ENCODE data around the gene IL1RAPL1. TPM values are rescaled to one million over a fixed set of nuclear protein-coding genes. Genes with fewer than 3 reads are reported as not detected.

IL1RAPL1 gene
- total RNA-seq, 2 donors from 2014 or later = not detected

DNA sequence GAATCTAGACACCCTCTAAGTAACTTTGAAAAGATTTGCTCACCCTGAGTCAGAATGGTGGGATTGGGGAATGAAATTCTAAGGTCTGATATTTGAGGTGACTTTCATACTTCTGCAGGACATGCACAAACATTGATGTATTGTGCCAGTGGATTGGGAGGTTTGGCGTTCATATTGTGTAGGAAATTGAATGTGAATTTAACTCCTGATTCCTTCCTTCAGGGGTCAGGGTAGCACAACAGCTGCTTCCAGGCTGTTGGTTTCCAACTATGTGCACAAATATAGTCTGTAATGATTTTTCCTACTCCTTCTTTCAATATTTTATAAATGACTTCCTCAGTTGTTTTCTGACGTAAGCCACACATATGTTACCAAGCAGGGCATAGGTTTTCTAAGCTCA, 3.1 kb downstream of the IL1RAPL1 start:
- no peaks in the 10 kb centered on the region for H3K36me3 Mint-ChIP-seq (ENCODE audit: low read depth)
- no peaks in the 10 kb centered on the region for H3K27me3 Mint-ChIP-seq
- DNase-seq = no peak
- no peak overlapping the region for H3K4me3 Mint-ChIP-seq
- H3K4me1 Mint-ChIP-seq = no peaks in the 10 kb centered on the region
- no peak overlapping the region for H3K27ac Mint-ChIP-seq
- ATAC-seq = no peak
- no peaks in the 10 kb centered on the region for H3K9me3 ChIP-seq (ENCODE audit: control insufficient read depth, low read length, poor library complexity, severe bottlenecking)

DNA sequence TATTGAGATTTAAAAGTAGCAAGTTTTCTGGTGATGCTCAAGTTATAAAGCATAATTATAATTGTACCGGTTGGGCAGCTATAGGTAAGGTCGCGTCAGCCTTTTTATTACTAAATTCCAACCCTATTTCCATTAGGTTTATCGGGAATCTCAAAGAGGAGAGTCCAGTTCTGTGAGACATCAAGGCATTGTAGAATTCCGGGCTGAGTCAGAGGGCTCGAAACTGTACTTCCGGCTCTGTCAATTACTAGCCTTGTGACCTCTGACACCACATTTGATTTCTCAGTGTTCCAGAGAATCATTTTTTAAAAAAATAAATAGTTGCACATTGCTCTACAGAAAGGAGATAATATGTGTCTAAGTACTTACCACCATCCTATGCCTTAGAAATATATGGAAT, 4.3 kb downstream of the IL1RAPL1 start:
- Mint-ChIP-seq H3K4me1 (no peaks in the 10 kb centered on the region), H3K27ac (no peak overlapping the region), H3K36me3 (ENCODE audit: low read depth) (no peaks in the 10 kb centered on the region), H3K4me3 (no peak overlapping the region), H3K27me3 (no peaks in the 10 kb centered on the region)
- no peak for DNase-seq
- no peaks in the 10 kb centered on the region for H3K9me3 ChIP-seq (ENCODE audit: control insufficient read depth, low read length, poor library complexity, severe bottlenecking)
- ATAC-seq = no peak

DNA sequence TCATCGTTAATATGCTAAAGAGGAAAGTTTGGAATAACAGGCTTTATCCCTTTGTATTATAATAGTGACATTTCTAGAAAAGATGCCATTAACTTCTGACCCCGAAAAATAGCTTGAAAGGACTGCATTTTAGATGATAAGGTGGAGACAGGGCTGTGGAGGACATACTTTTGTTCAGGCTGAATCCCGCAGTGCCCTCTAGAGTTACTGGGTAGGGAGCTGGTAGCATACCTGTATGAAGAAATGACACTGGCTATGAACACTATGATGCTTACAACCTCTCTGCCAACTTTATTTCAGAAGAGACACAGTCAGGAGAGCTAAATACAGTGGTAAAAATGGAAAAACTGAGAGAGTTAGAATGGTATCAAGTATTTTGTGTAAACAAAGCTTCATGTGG, 8.1 kb downstream of the IL1RAPL1 start:
- DNase-seq = no peak
- no peaks in the 10 kb centered on the region for H3K36me3 Mint-ChIP-seq (ENCODE audit: low read depth)
- H3K27ac Mint-ChIP-seq = no peak overlapping the region
- ATAC-seq = no peak
- H3K9me3 ChIP-seq (ENCODE audit: control insufficient read depth, low read length, poor library complexity, severe bottlenecking) = no peaks in the 10 kb centered on the region
- H3K4me3 Mint-ChIP-seq = no peak overlapping the region
- H3K4me1 Mint-ChIP-seq = no peaks in the 10 kb centered on the region
- no peaks in the 10 kb centered on the region for H3K27me3 Mint-ChIP-seq

DNA sequence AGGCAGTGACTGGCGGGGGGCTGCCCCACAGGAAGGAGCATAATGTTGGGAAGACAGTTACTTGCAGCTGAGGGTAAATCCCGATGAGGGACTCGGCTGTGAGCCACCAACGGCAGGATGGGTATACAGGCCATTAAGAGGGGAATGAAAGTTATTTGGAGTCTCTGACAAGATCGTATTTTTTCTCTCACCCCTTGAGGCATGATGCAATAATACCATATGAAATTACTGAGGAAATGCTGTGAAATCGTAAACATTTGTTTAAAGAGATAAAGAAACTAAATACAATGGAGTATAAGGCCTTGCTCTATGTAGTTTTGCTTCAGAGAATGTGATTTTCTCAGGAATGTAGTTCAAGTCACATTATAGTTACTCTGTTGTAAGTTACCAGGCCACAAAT, 12.7 kb downstream of the IL1RAPL1 start:
- no peaks in the 10 kb centered on the region for H3K36me3 Mint-ChIP-seq (ENCODE audit: low read depth)
- DNase-seq = no peak
- H3K27me3 Mint-ChIP-seq = no peaks in the 10 kb centered on the region
- H3K27ac Mint-ChIP-seq = no peak overlapping the region
- no peaks in the 10 kb centered on the region for H3K9me3 ChIP-seq (ENCODE audit: control insufficient read depth, low read length, poor library complexity, severe bottlenecking)
- no peak for ATAC-seq
- no peaks in the 10 kb centered on the region for H3K4me1 Mint-ChIP-seq
- no peak overlapping the region for H3K4me3 Mint-ChIP-seq

DNA sequence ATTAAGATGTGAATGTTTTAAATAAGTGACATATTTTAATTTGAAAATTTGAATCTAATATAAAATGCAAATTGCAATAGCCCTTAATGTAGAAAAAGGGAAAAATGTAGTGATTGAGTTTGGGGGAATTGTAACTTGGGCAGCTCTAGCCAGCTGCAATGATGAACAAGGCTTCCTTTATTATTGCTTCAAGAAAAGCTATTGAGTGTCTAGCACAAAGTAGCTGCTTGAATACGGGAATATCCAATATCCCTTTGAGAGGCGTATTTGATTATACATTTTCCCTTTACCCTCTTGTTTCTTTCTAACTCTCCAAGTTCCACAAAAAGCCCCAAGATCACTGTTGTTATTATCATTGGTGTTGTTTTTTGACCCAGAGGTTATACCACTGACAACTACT, 21.8 kb downstream of the IL1RAPL1 start:
- Mint-ChIP-seq H3K4me3 (no peak overlapping the region), H3K27me3 (no peaks in the 10 kb centered on the region), H3K4me1 (no peaks in the 10 kb centered on the region), H3K36me3 (ENCODE audit: low read depth) (no peaks in the 10 kb centered on the region), H3K27ac (no peak overlapping the region)
- ATAC-seq (no peak), DNase-seq (no peak)
- peaks cover 2% of the 10 kb centered on the region for H3K9me3 ChIP-seq (ENCODE audit: control insufficient read depth, low read length, poor library complexity, severe bottlenecking)

DNA sequence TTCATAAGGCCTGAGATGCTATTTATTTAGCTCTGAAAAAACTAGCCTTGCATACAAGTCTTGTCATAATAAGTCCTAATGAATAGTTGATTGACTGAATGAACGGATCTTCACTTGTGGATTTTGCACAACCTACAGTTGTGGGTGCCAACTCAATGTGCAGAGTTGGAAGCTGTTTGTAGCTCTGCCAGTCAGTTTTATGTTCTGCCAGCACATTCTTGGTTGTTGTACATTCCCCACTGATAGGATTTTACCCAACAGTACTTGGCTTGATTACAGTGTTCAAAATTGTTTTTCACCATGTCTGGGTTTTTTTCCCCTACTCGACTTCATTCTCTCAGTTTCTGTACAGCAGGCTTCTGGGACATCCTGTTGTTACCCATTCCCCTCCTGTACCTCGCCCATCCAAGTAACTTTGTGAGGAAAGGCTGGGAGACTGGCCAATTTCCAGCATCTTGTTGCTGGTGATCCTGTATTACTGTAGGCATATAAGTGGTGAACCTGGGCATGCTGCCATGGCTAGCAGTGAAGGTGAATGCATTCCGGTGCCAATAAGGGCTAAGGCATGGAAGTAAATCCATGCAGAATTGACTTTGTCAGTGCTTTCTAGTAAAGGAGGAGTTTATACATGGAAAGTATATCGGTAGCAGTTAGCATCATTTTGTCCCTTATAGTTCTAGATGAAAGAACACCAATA, 22.8 kb downstream of the IL1RAPL1 start:
- no peaks in the 10 kb centered on the region for H3K4me1 Mint-ChIP-seq
- ATAC-seq = no peak
- no peak overlapping the region for H3K27ac Mint-ChIP-seq
- no peaks in the 10 kb centered on the region for H3K36me3 Mint-ChIP-seq (ENCODE audit: low read depth)
- peaks cover 2% of the 10 kb centered on the region for H3K9me3 ChIP-seq (ENCODE audit: control insufficient read depth, low read length, poor library complexity, severe bottlenecking)
- DNase-seq = no peak
- no peaks in the 10 kb centered on the region for H3K27me3 Mint-ChIP-seq
- no peak overlapping the region for H3K4me3 Mint-ChIP-seq

DNA sequence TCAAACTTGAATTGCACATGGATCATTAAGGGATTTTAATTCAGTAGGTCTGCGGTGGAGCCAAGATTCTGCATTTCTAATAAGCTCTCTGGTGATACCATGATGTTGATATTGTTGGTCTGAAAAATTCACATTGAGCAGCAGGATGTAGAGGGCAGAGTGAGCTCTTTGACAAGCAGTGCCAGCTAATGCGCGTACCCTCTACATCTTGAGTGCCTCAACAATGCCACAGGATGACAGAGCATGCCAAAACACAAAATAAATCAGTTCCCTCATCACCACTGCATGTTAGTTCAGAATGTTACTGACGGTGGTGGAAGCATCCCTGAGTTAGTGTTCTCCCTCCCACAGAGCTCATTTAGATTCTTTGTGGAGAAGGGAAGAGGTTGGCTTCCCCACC, 23.5 kb downstream of the IL1RAPL1 start:
- DNase-seq = no peak
- no peak overlapping the region for H3K27ac Mint-ChIP-seq
- H3K4me3 Mint-ChIP-seq = no peak overlapping the region
- no peak for ATAC-seq
- H3K9me3 ChIP-seq (ENCODE audit: control insufficient read depth, low read length, poor library complexity, severe bottlenecking) = peaks cover 2% of the 10 kb centered on the region
- no peaks in the 10 kb centered on the region for H3K4me1 Mint-ChIP-seq
- no peaks in the 10 kb centered on the region for H3K36me3 Mint-ChIP-seq (ENCODE audit: low read depth)
- no peaks in the 10 kb centered on the region for H3K27me3 Mint-ChIP-seq

DNA sequence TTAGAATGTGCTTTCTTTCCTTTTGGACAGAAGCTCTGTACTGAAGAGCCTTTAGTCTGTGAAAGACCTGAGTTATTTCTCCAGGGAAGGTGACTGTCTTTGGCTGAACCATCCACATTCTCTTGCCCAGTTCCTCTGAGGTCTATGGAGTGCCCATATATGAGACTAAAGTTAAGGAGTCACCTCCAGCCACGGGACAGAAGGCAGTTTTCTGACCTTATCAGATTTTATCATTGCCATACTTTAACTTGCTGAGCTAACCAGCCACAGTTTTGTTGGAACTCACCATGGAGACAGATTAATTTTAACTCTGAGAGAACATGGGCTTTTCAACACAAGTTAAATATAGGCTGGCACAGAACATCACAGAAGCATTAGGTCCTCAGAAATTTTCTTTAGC, 26.3 kb downstream of the IL1RAPL1 start:
- no peaks in the 10 kb centered on the region for H3K27me3 Mint-ChIP-seq
- H3K36me3 Mint-ChIP-seq (ENCODE audit: low read depth) = no peaks in the 10 kb centered on the region
- H3K9me3 ChIP-seq (ENCODE audit: control insufficient read depth, low read length, poor library complexity, severe bottlenecking) = peaks cover 2% of the 10 kb centered on the region
- DNase-seq (no peak), ATAC-seq (no peak)
- no peak overlapping the region for H3K27ac Mint-ChIP-seq
- H3K4me1 Mint-ChIP-seq = no peaks in the 10 kb centered on the region
- no peak overlapping the region for H3K4me3 Mint-ChIP-seq

DNA sequence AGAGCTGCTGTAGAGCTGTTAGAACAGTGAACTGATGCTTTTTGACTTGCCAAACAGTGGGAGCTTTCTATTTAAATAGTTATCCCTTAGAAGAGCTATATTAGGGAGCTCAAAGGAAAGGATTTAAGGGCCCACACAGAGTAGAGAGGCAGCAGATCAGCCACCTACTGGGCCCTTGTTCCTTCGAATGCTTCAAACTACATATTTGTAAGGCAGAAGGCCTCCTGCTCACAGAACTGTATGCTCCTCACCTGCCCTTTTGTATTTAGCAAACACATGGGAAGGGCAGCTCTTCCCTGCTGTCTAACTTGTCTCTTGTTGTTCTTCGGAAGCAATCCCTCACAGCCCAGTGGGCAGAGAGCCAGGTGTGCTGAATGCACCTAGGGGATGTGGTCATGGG, 38.0 kb downstream of the IL1RAPL1 start:
- Mint-ChIP-seq H3K4me1 (no peaks in the 10 kb centered on the region), H3K36me3 (ENCODE audit: low read depth) (no peaks in the 10 kb centered on the region), H3K27ac (no peak overlapping the region), H3K27me3 (no peaks in the 10 kb centered on the region), H3K4me3 (no peak overlapping the region)
- no peak for ATAC-seq
- DNase-seq = no peak
- H3K9me3 ChIP-seq (ENCODE audit: control insufficient read depth, low read length, poor library complexity, severe bottlenecking) = no peaks in the 10 kb centered on the region

DNA sequence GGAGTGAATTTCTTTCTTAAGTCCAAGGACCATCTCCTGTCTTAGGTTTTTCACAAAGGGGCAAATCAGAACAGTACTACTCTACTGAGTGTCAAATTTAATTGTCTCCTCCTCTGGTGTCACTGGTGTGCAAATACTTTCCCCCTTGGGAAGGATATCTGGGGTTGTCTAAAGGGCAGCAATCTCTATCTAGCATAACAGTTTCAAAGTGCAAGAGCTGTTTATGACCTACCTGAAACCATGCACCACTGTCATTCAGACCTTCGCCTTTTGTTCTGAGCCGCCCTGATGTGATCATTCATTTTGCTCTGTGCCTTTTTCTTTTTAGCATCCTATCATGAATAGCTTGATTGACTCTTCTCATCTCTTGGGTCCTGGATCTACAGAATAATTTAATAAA, 39.3 kb downstream of the IL1RAPL1 start:
- ATAC-seq (no peak), DNase-seq (no peak)
- no peaks in the 10 kb centered on the region for H3K9me3 ChIP-seq (ENCODE audit: control insufficient read depth, low read length, poor library complexity, severe bottlenecking)
- no peaks in the 10 kb centered on the region for H3K36me3 Mint-ChIP-seq (ENCODE audit: low read depth)
- no peak overlapping the region for H3K4me3 Mint-ChIP-seq
- no peaks in the 10 kb centered on the region for H3K27me3 Mint-ChIP-seq
- no peak overlapping the region for H3K27ac Mint-ChIP-seq
- H3K4me1 Mint-ChIP-seq = no peaks in the 10 kb centered on the region

DNA sequence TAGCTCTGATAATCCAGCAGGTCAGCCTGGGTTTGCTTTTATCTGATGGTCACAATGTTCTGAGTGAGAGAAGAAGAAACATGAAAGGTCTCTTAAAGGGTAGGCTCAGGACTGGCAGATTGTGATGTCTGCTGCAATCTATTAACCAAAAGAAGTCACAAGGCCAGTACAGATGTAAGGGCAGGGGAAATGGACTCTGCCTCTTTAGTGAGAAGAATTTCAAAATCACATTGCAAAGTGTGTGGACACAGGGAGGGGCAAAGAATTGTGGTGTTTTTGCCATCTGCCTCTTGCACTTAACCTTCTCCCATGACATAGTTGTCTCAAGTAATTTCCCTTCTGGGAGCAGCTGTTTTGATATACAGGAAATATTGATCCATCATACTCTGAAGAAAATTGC, 40.9 kb downstream of the IL1RAPL1 start:
- H3K9me3 ChIP-seq (ENCODE audit: control insufficient read depth, low read length, poor library complexity, severe bottlenecking) = no peaks in the 10 kb centered on the region
- Mint-ChIP-seq H3K4me1 (no peaks in the 10 kb centered on the region), H3K36me3 (ENCODE audit: low read depth) (no peaks in the 10 kb centered on the region), H3K4me3 (no peak overlapping the region), H3K27me3 (no peaks in the 10 kb centered on the region), H3K27ac (no peak overlapping the region)
- no peak for DNase-seq
- ATAC-seq = no peak

DNA sequence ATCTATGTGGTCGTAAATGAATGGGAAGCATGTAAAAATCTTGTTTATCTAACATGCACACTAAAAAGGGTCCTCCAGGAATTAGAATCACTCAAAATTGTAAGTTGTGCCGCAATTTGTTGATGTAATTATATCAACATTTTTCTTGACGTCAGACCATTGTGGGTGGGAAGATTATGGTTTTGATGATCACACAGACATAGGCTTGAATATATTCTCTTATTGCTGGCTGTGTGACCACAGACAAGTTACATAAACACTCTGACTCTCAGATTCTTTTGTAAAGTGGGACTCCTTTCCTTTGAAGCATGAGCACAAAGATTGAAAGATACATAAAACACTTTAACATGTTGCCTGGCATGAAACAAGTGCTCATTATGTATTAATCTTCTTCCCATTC, 51.5 kb downstream of the IL1RAPL1 start:
- no peaks in the 10 kb centered on the region for H3K36me3 Mint-ChIP-seq (ENCODE audit: low read depth)
- no peak for DNase-seq

DNA sequence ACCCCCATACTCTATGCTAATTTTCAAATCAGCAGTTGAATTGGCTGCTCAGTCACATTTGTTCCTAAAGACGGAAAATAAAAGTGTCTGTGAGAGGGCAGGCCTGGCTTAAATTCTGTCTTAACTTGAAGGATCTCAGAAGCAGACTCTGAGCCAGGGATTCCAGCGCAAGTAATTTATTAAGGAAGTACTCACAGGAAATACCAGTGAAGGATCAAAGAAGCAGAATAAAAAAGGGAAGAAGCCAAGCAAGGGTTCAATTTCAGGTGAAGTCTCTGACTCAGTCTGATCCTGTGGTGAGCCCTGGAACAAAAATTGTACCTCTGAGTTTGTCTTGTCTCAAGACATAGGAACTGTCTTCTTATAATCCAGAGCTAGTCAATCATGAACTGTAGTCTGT, 52.2 kb downstream of the IL1RAPL1 start:
- no peaks in the 10 kb centered on the region for H3K9me3 ChIP-seq (ENCODE audit: control insufficient read depth, low read length, poor library complexity, severe bottlenecking)
- Mint-ChIP-seq H3K4me1 (no peaks in the 10 kb centered on the region), H3K27ac (no peak overlapping the region), H3K4me3 (no peak overlapping the region), H3K27me3 (no peaks in the 10 kb centered on the region), H3K36me3 (ENCODE audit: low read depth) (no peaks in the 10 kb centered on the region)
- ATAC-seq (no peak), DNase-seq (no peak)

More for the DNA sequence above, 51.5 kb downstream of the IL1RAPL1 start:
- H3K9me3 ChIP-seq (ENCODE audit: control insufficient read depth, low read length, poor library complexity, severe bottlenecking) = no peaks in the 10 kb centered on the region
- Mint-ChIP-seq H3K27ac (no peak overlapping the region), H3K27me3 (no peaks in the 10 kb centered on the region), H3K4me3 (no peak overlapping the region), H3K4me1 (no peaks in the 10 kb centered on the region)
- no peak for ATAC-seq

DNA sequence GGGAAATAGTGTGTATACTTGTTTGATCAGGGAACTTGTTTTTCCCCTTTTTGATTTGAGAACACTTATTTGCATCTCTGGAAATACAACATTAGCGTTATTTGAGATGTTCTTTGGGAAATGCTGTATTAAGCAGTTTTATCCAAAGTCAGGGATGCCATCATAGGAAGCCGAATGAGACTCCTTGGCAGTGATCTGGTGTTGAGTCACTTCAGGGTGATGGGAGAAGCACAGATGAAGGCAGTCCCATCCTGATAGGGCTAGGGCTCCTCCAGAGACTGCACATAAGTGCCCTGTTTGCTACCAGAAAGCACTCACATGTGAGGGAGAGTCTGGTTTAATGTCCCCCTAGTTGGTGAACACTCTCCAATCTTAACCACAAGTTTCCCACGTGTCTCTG, 62.3 kb downstream of the IL1RAPL1 start:
- Mint-ChIP-seq H3K27me3 (no peaks in the 10 kb centered on the region), H3K4me3 (no peak overlapping the region), H3K36me3 (ENCODE audit: low read depth) (no peaks in the 10 kb centered on the region), H3K27ac (no peak overlapping the region), H3K4me1 (no peaks in the 10 kb centered on the region)
- H3K9me3 ChIP-seq (ENCODE audit: control insufficient read depth, low read length, poor library complexity, severe bottlenecking) = no peaks in the 10 kb centered on the region
- DNase-seq (no peak), ATAC-seq (no peak)

All from T-helper 17 cell (primary cell).